Lower leg skin (tissue), 4 donors: ENCODE measurements around the gene TAS1R2. TPM values are rescaled to one million over a fixed set of nuclear protein-coding genes. Genes with fewer than 3 reads are reported as not detected.

ENCODE experiments used
- DNase-seq, 2 donors: peaks; one replicate each; pipeline ENCODE4 v3.0.0-alpha.2; 2019; ENCODE audit warnings: low spot score in 2 of 2
- H3K4me3 ChIP-seq: fragments of 200-600 bp; sonication (generic); 2 replicates; pipeline ENCODE4 v1.5.1; 2017; ENCODE audit warnings: mild to moderate bottlenecking, low read depth; ENCODE audit not compliant: poor library complexity, severe bottlenecking
- CTCF ChIP-seq, 3 donors: fragments of 450-650 bp; IDR thresholded peaks; one replicate each; pipeline ENCODE4 v1.5.1; 2016; ENCODE audit warnings: antibody characterized with exemption in 3 of 3, mild to moderate bottlenecking in 3 of 3, moderate library complexity in 2 of 3
- POLR2A ChIP-seq, 2 donors: fragments of 450-650 bp; IDR thresholded peaks; one replicate each; pipeline ENCODE4 v1.6.1; 2016 to 2017; ENCODE audit warnings: antibody characterized with exemption in 2 of 2, mild to moderate bottlenecking in 1 of 2, moderate library complexity in 1 of 2
- WGBS, 2 donors: methylation state at CpG; one replicate each; pipeline ENCODE4 v1.1.5; 2018; 5-methylcytosine and 5-hydroxymethylcytosine counted together
- intact Hi-C: fragments of 100-400 bp; cut with DNase I; formaldehyde crosslinking; loops from one replicate; pipeline ENCODE4 v1.15.0; 2023; ENCODE audit warnings: low total_unique reads
- total RNA-seq, 4 donors: library from RNA; depleted of rRNA; stranded (reverse); fragments of >200 nt; gene quantifications; one replicate each; pipeline ENCODE4 v1.1.0, GENCODE V29; 2016

TAS1R2 gene
- total RNA-seq, 4 donors from 2014 or later, result 0.38 TPM; not detected in 3

- H3K4me3 ChIP-seq, result no peak overlapping the region
- intact Hi-C loops, result loop anchor here (2.0 kb wide), 1 partner anchor 223 kb away; no protein-coding TSS in a partner anchor
- no peak for DNase-seq
- no peak for TF ChIP-seq CTCF (IDR thresholded peaks at IDR 0.05)
- TF ChIP-seq POLR2A (IDR thresholded peaks at IDR 0.05), result no peak
- 60 to 61% methylated on average over 36 to 38 of the region's 38 CpGs for WGBS, 2 donors
Measured at GRCh38 chr1:18819986-18820790, 39.3 kb downstream of the TAS1R2 start.

- WGBS, 2 donors, result 21 to 22% methylated on average over 12 of the region's 12 CpGs
- intact Hi-C loops, result no loop called here
- TF ChIP-seq POLR2A (IDR thresholded peaks at IDR 0.05) (no peak), CTCF (IDR thresholded peaks at IDR 0.05) (no peak)
- DNase-seq, result no peak
- H3K4me3 ChIP-seq, result no peak overlapping the region
Measured at GRCh38 chr1:18819203-18819602, 40.3 kb downstream of the TAS1R2 start.

GRCh38 chr1:18817795-18818435, 41.5 kb downstream of the TAS1R2 start:
- 39 to 46% methylated on average over 22 of the region's 22 CpGs for WGBS, 2 donors
- no peak overlapping the region for H3K4me3 ChIP-seq
- DNase-seq, result no peak
- TF ChIP-seq CTCF (IDR thresholded peaks at IDR 0.05) (no peak), POLR2A (IDR thresholded peaks at IDR 0.05) (no peak)
- intact Hi-C loops, result no loop called here

- H3K4me3 ChIP-seq, result no peak overlapping the region
- no peak for DNase-seq
- 68 to 73% methylated on average over 3 of the region's 3 CpGs for WGBS, 2 donors
- no peak for TF ChIP-seq POLR2A (IDR thresholded peaks at IDR 0.05)
- no peak for TF ChIP-seq CTCF (IDR thresholded peaks at IDR 0.05)
- intact Hi-C loops, result no loop called here
Measured at GRCh38 chr1:18817316-18817715, 42.1 kb downstream of the TAS1R2 start.

GRCh38 chr1:18816808-18817207, 42.7 kb downstream of the TAS1R2 start:
- 44 to 65% methylated on average over 2 of the region's 2 CpGs for WGBS, 2 donors
- no peak overlapping the region for H3K4me3 ChIP-seq
- intact Hi-C loops, result no loop called here
- TF ChIP-seq CTCF (IDR thresholded peaks at IDR 0.05) (no peak), POLR2A (IDR thresholded peaks at IDR 0.05) (no peak)
- DNase-seq, result no peak
